ENCODE measurements around the gene PFKFB2.
A peak's percentile ranks its signal among the peaks of the same experiment; 100 is the strongest.

The PFKFB2 gene

GRCh38 chr1:207052911-207053769, at the start of gene PFKFB2:
Gene PFKFB2, plus strand, starts transcription at chr1:207053275. Its CDS starts 1,443 bp downstream, at chr1:207054718.
- DNase-seq = peak; percentile 96

- peak; percentile 28 for DNase-seq
Observed at GRCh38 chr1:207004931-207005830, 47.9 kb upstream of the PFKFB2 start.

GRCh38 chr1:207006083-207006482, 47.0 kb upstream of the PFKFB2 start:
- DNase-seq = no peak

- DNase-seq = no peak
Observed at GRCh38 chr1:207006914-207007313, 46.2 kb upstream of the PFKFB2 start.

GRCh38 chr1:207007352-207008033, 45.6 kb upstream of the PFKFB2 start:
- DNase-seq = no peak

GRCh38 chr1:207009182-207009850, 43.8 kb upstream of the PFKFB2 start:
- DNase-seq = no peak

- DNase-seq = no peak
Observed at GRCh38 chr1:207009945-207010344, 43.1 kb upstream of the PFKFB2 start.

GRCh38 chr1:207010726-207011125, 42.3 kb upstream of the PFKFB2 start:
- no peak for DNase-seq

GRCh38 chr1:207013321-207014085, 39.6 kb upstream of the PFKFB2 start:
- no peak for DNase-seq

- no peak for DNase-seq
Observed at GRCh38 chr1:207014728-207015127, 38.3 kb upstream of the PFKFB2 start.

GRCh38 chr1:207015791-207016190, 37.3 kb upstream of the PFKFB2 start:
- no peak for DNase-seq

GRCh38 chr1:207017615-207018559, 35.2 kb upstream of the PFKFB2 start:
- DNase-seq = no peak

GRCh38 chr1:207018707-207019106, 34.4 kb upstream of the PFKFB2 start:
- no peak for DNase-seq

GRCh38 chr1:207019161-207019560, 33.9 kb upstream of the PFKFB2 start:
- no peak for DNase-seq

- DNase-seq = no peak
Observed at GRCh38 chr1:207019661-207020060, 33.4 kb upstream of the PFKFB2 start.

GRCh38 chr1:207020065-207020708, 32.9 kb upstream of the PFKFB2 start:
- DNase-seq = no peak

- DNase-seq = no peak
Observed at GRCh38 chr1:207020709-207021107, 32.4 kb upstream of the PFKFB2 start.

- no peak for DNase-seq
Observed at GRCh38 chr1:207021139-207021861, 31.8 kb upstream of the PFKFB2 start.

- DNase-seq = no peak
Observed at GRCh38 chr1:207021876-207022596, 31.0 kb upstream of the PFKFB2 start.
